NCI-H345 treated with DMSO at 0.1 percent for 48 hours (cell line): ENCODE data around the gene HECTD1.
"Not testable (repeated sequence)": the region's sequence is repeated elsewhere in the genome, so short reads cannot be mapped to it uniquely, and the experiment has no call there.

Experiments
- DNase-seq: peaks from one replicate; lab custom pipeline; 2025; ENCODE audit not compliant: unreplicated experiment; lab: John Stamatoyannopoulos, UW

The HECTD1 gene

GRCh38 chr14:31096255-31096654, 111.3 kb downstream of the HECTD1 start:
- no peak for DNase-seq

GRCh38 chr14:31095817-31096216, 111.8 kb downstream of the HECTD1 start:
- DNase-seq = not testable (repeated sequence)

GRCh38 chr14:31093884-31094839, 113.4 kb downstream of the HECTD1 start:
- DNase-seq = not testable (repeated sequence)

- no peak for DNase-seq
Measured at GRCh38 chr14:31092160-31092708, 115.4 kb downstream of the HECTD1 start.

- DNase-seq = no peak
Measured at GRCh38 chr14:31090883-31091764, 116.5 kb downstream of the HECTD1 start.

GRCh38 chr14:31086466-31086865, 121.1 kb downstream of the HECTD1 start:
- not testable (repeated sequence) for DNase-seq

- no peak for DNase-seq
Measured at GRCh38 chr14:31085027-31085426, 122.6 kb downstream of the HECTD1 start.

- DNase-seq = no peak
Measured at GRCh38 chr14:31084385-31084784, 123.2 kb downstream of the HECTD1 start.

DNA sequence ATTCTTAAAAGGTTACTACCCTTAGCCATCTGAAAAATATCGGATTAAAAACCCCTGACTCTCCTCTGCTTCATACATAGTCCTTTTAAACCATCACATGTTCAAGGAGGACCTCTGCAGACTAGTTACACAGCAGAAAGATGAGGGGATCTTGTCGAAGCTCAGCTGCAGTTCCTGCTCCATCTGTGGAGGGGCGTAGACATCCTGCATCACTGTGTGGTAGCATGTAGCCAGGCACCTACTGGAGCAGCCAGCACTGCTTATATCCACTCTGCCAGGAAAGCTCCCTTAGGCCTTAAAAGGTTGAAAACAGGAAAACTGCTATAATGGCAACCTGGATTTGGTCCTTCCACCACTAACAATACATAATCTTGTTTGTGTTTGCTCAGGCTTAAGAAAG, 123.8 kb downstream of the HECTD1 start:
- DNase-seq = no peak

- DNase-seq = no peak
Measured at GRCh38 chr14:31080484-31080883, 127.1 kb downstream of the HECTD1 start.

DNA sequence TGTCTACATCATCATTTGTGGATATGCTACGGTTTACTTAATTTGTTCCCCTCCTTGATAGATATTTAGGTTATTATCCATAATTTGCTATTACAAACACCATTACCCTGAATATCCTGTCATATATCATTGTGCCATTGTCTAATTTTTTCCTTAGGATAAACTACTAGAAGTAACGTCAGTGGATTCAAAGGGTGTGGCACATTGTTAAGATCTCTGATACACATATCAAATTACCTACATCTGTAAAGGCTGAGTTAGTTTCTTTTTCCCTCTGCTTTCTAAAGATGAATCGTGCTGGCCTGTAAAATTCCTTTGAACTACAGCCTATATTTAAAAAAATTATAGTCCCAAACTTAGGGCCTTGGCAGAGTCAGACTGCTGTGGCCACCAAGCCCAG, 127.5 kb downstream of the HECTD1 start:
- no peak for DNase-seq

DNA sequence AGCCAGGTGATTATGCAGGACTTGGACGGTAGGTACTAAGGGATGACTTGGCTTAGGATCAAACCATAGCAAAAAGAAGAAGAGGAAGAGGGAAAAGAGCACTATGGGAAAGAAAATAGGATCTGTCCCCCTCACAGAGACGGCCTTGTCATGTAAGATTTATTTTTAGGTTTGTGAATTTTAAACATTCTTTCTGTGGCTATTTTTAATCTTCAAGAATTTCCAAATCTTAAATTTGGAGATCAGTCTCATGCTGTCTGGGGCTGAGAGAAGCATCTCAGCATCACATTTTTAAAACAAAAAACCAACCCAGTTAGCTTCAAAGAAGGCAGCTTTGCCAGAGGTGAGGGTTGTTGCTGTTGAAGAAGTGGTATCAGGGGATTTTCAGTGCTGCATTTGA, 128.8 kb downstream of the HECTD1 start:
- no peak for DNase-seq

- DNase-seq = no peak
Measured at GRCh38 chr14:31075144-31075543, 132.4 kb downstream of the HECTD1 start.

GRCh38 chr14:31071151-31071550, 136.4 kb downstream of the HECTD1 start:
- no peak for DNase-seq

- DNase-seq = no peak
Measured at GRCh38 chr14:31070431-31070830, 137.2 kb downstream of the HECTD1 start.

- DNase-seq = no peak
Measured at GRCh38 chr14:31069343-31069742, 138.2 kb downstream of the HECTD1 start.

GRCh38 chr14:31068235-31068634, 139.4 kb downstream of the HECTD1 start:
- DNase-seq = no peak

GRCh38 chr14:31062908-31063307, 144.7 kb downstream of the HECTD1 start:
- DNase-seq = not testable (repeated sequence)

DNA sequence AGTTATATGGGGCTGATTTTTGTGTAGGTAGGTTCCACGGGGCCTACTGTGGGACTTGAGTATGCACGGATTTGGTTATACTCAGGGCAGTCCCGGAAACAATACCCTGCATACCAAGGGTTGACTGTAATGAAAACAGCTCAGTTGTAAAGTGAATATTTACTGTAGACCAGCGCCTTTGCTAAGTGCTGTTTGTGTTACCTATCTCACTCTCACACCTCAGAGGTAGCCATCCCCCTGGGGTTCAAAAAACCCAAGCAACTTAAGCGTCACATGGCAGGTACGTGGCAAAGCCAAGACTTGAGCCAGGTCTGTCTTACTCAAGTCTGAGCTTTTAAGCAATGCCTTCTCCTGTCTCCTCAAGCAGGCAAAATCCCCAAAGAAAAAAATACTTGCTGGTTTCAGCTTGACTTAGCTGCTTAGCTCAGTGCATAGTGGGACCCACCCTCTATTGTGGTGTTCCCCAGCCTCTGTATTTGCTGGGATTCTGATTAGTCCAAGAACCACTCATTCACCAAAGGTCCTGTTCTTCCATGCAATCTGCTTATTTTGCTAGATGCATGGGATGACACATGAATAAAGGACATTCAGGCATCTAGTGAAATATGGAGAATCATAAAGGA, 147.2 kb downstream of the HECTD1 start:
- DNase-seq = no peak

GRCh38 chr14:31059152-31059924, 148.3 kb downstream of the HECTD1 start:
- no peak for DNase-seq
